C4-2B (cell line): ENCODE measurements around the gene ANXA9.

Experiments
- H3K27ac ChIP-seq: fragments of 450-650 bp; 2 replicates; pipeline ENCODE4 v1.5.1; 2017
- ZFX ChIP-seq: fragments of 450-650 bp; IDR thresholded peaks from 2 replicates; pipeline ENCODE4 v1.6.1; 2017
- TF ChIP-seq, protein P1 (sequence below): fragments of 450-650 bp; conservative IDR thresholded peaks from 2 replicates; pipeline ENCODE4 v1.5.1; 2017; ENCODE audit warnings: mild to moderate bottlenecking

ANXA9 gene

DNA sequence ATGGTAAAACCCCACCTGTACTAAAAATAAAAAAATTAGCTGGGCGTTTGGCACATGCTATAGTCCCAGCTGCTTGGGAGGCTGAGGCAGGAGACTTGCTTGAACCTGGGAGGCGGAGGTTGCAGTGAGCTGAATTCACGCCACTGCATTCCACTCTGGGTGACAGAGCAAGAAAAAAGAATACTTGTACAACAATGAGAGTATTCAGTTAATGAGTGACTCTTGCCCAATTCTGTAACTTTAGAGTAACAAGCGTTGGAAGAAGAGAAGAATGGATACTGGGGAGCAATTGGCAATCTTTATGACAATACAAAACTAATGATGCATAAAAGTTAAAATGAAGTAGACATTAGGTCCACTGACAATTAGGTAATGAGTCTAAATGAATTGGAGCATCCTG lies 10.5 kb downstream of the ANXA9 start:
- H3K27ac ChIP-seq = no peak overlapping the region
- TF ChIP-seq ZFX = no peak
- TF ChIP-seq, protein P1, sequence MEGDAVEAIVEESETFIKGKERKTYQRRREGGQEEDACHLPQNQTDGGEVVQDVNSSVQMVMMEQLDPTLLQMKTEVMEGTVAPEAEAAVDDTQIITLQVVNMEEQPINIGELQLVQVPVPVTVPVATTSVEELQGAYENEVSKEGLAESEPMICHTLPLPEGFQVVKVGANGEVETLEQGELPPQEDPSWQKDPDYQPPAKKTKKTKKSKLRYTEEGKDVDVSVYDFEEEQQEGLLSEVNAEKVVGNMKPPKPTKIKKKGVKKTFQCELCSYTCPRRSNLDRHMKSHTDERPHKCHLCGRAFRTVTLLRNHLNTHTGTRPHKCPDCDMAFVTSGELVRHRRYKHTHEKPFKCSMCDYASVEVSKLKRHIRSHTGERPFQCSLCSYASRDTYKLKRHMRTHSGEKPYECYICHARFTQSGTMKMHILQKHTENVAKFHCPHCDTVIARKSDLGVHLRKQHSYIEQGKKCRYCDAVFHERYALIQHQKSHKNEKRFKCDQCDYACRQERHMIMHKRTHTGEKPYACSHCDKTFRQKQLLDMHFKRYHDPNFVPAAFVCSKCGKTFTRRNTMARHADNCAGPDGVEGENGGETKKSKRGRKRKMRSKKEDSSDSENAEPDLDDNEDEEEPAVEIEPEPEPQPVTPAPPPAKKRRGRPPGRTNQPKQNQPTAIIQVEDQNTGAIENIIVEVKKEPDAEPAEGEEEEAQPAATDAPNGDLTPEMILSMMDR = no peak

DNA sequence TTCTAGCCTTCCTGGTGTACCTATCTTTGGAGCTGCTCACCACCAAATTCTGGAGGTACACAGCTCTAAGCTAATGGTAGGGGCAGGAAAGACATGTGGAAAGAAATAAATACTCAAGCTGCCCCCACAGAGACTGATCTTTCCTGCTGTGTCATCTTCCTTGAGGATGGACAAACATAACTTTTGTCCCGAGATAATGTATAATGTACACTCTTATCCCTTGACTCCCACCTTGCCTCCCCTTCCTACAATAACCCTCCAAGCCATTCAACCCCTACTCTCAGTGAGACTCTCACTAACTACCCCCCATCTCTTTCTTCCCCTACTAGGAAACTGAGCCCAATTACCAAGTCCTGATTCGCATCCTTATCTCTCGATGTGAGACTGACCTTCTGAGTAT lies 12.2 kb downstream of the ANXA9 start:
- H3K27ac ChIP-seq = no peak overlapping the region
- no peak for TF ChIP-seq ZFX
- TF ChIP-seq, protein P1 = no peak

DNA sequence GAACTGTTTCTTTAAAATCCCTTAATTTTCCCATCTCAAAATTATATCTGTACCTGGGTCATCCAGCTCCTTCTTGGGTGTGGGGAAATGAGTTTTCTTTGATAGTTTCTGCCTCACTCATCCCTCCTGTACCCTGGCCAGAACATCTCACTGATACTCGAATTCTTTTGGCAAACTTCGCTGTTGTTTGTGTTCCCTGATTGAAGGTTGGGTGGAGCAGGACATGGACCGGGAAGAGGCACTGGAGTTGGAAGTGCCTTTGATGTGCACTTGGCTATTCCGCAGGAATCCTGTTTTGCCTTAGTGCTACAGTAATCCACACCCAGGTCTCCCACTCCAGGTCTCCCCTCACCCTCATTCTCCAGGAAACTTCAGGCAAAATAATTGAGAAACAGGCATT lies 13.4 kb downstream of the ANXA9 start:
- TF ChIP-seq, protein P1 = no peak
- H3K27ac ChIP-seq = no peak overlapping the region

DNA sequence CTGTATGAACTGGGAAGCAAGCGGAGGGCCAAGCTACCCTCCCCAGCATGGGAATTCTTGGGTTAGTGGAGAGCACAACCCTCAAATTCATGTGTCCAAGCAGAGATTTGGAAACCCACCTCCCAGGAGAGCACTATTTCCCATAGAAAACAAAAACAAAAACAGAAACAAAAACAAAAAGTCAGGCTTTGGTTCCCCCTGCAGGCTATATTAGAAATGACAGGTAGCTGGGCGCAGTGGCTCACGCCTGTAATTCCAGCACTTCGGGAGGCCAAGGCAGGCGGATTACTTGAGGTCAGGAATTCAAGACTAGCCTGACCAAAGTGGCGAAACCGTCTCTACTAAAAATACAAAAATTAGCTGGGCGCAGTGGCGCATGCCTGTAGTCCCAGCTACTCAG lies 13.8 kb downstream of the ANXA9 start:
- TF ChIP-seq, protein P1 = peak; percentile 89
- no peak for TF ChIP-seq ZFX
- no peak overlapping the region for H3K27ac ChIP-seq

DNA sequence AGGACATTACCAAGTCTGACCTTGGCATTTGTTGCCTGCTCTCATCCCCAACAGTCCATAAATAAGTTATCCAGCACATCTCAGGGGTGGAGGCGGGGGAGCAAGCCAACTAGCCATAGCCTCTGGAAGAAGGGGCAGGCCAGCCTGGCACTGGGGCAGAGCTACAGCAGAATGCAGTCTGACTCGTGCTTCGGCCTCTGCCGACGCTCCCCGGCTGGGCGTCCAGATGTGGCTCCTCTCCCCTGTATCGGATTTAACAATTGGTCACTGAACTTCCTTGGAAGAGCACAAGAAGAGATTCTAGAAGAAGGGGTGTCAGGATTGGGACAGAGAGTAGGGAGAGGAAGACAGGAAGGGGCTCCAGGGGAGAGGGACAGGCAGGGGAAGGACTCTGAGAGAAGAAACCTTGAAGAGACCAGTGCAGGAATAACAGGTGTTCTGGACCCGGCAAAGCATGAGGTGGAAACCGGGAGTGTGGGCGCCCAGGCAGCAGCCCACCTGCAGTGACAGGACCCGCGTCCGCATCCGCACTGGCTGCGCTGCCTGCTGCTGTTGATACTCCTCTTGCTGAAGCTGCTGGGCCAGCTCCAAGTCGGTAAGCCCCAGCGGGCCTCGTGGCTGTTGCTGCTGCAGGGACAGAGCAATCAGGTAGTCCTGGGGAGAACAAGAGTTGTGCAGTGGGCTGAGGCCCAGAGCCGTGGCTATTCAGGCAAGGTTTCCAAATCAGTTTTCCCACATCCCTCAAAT lies 15.2 kb downstream of the ANXA9 start:
- H3K27ac ChIP-seq = no peak overlapping the region
- no peak for TF ChIP-seq ZFX
- TF ChIP-seq, protein P1 = no peak

DNA sequence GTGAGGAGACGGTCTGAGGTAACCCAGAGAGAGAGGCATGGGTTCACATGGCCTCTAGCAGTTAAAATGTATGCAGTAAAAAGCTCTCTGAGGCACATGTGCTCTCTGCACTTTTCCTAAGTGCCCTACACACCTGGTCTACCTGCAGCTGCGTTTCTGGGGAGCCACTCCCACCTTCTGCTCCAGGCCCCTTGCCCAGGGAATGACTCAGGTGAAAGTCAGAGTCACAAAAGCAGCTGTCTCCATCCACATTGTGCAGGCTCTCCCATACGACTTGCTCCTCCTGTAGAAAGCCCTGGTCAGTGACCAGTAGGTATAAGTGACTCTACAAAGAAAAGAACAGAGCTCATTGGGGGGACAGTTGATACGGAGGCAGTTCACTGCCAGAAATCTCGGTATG lies 15.9 kb downstream of the ANXA9 start:
- H3K27ac ChIP-seq = no peak overlapping the region
- no peak for TF ChIP-seq ZFX
- TF ChIP-seq, protein P1 = no peak

DNA sequence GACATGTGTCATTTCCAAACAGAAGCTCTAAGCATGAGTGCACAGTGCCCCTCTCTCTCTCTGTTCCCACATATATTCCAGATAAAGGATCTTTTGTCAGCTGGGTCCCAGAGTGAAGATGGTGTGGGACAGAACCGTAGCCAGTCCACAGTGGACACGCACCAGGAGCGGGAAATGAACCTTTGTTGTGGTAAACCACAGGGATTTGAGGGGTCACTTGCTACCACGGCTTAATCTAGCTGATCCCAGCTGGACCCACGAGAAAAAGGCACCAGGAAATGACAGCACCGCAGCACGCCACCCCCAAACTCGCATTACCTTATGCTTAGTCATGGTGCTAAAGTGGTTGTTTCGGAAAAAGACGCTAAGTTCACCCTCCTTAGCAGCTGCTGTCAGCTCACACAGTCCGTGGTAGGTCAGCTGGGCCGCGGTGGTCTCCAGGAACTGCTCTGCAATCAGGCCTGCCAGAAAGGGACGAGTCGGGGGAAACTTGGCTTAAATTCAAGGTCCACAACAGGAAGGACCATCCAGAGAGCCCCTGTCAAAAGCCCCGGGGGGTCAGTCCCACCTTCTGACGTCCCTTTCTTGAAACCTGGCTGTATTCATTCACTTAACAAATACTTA lies 17.1 kb downstream of the ANXA9 start:
- TF ChIP-seq ZFX = no peak
- TF ChIP-seq, protein P1 = no peak
- H3K27ac ChIP-seq = no peak overlapping the region
